HG03280 (cell line): ENCODE results near the gene ANTXR2.

Experiments
- ATAC-seq: cut with Tn5 transposase; IDR thresholded peaks from one replicate; pipeline ENCODE4 v1.9.1; 2021; ENCODE audit warnings: mild to moderate bottlenecking, moderate library complexity; ENCODE audit not compliant: unreplicated experiment

Gene ANTXR2

GRCh38 chr4:79875344-79875899 lies 197.6 kb downstream of the ANTXR2 start:
- ATAC-seq: no peak

- no peak for ATAC-seq
These were observed 198.8 kb downstream of the ANTXR2 start for GRCh38 chr4:79874197-79874596.

GRCh38 chr4:79872738-79873137 lies 200.3 kb downstream of the ANTXR2 start:
- no peak for ATAC-seq

GRCh38 chr4:79871961-79872360 lies 201.1 kb downstream of the ANTXR2 start:
- ATAC-seq: no peak

- ATAC-seq: no peak
These were observed 203.3 kb downstream of the ANTXR2 start for GRCh38 chr4:79869597-79870237.

- ATAC-seq: no peak
These were observed 207.8 kb downstream of the ANTXR2 start for GRCh38 chr4:79865201-79865597.

GRCh38 chr4:79864500-79865200 lies 208.4 kb downstream of the ANTXR2 start:
- no peak for ATAC-seq

- ATAC-seq: no peak
These were observed 209.7 kb downstream of the ANTXR2 start for GRCh38 chr4:79863333-79863732.

GRCh38 chr4:79862821-79863220 lies 210.2 kb downstream of the ANTXR2 start:
- no peak for ATAC-seq

- no peak for ATAC-seq
These were observed 215.2 kb downstream of the ANTXR2 start for GRCh38 chr4:79857811-79858210.

- ATAC-seq: no peak
These were observed 216.8 kb downstream of the ANTXR2 start for GRCh38 chr4:79856196-79856595.

- ATAC-seq: no peak
These were observed 218.1 kb downstream of the ANTXR2 start for GRCh38 chr4:79854856-79855502.

- ATAC-seq: no peak
These were observed 220.7 kb downstream of the ANTXR2 start for GRCh38 chr4:79852305-79852730.

GRCh38 chr4:79851625-79852304 lies 221.3 kb downstream of the ANTXR2 start:
- ATAC-seq: no peak
